ENCODE measurements around the gene HMX3.
A peak's percentile ranks its signal among the peaks of the same experiment; 100 is the strongest.
"Not testable (repeated sequence)": the region's sequence is repeated elsewhere in the genome, so short reads cannot be mapped to it uniquely, and the experiment has no call there.

HMX3 gene

GRCh38 chr10:123149162-123149567 is 13.4 kb downstream of the HMX3 start:
- DNase-seq: no peak

GRCh38 chr10:123149568-123150270 is 13.9 kb downstream of the HMX3 start:
- no peak for DNase-seq

- no peak for DNase-seq
These were observed 14.7 kb downstream of the HMX3 start for GRCh38 chr10:123150271-123150985.

GRCh38 chr10:123150986-123151736 is 15.4 kb downstream of the HMX3 start:
- peak; percentile 67 for DNase-seq

DNA sequence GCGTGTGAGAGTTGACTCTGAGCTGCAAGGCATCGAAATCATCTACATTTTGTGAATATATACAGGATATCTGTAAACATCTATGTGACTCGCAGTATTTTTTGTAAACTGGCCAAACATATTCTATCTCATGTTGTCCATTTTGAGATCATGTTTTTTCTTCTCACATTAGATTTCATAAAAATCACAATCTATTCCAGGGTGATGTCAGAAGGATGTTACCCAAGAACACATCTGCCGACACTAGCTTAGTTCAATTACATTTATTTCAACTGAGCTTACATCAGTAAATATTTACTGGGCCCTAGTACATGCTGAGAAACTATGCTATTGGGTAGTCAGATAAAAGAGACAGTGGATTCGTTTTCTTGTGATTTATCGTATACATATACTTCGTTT is 16.0 kb downstream of the HMX3 start:
- DNase-seq: no peak

DNA sequence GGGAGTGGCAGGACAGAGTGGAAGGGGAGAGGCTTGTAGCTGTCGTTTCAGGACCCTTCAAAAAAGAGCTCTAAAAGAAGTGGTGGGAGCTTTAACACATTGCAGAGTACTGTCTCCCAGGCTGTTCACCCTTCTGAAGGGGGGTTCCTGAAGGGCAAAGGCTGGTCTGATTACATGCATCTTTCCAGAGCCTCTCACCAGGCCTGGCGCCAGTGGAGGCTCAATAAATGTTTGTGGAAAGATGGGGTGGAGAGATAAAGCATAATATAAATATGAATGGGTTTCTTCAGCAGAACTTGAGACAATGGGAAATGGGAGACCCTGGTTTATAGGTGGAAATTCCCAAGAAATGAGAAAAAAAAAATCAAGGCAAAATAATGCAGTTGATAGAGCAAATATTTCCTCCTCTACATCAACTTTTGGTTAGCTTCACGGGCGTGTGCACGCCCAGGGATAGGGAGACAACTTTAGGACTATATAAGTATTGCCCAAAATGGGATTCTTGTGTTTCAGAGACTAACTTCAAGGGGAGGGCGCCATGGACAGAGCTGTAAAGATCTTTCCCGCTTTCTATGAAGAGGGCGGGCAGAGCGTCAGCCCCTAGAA is 17.8 kb downstream of the HMX3 start:
- DNase-seq: no peak

GRCh38 chr10:123154092-123154710 is 18.4 kb downstream of the HMX3 start, which contains the start of gene BUB3:
TSS of gene BUB3 (plus strand) at chr10:123154402. CDS start at chr10:123154918, 516 bp downstream.
- DNase-seq: peak; percentile 97

- DNase-seq: peak; percentile 54
These were observed 19.1 kb downstream of the HMX3 start for GRCh38 chr10:123154711-123155505.

GRCh38 chr10:123156078-123156477 is 20.3 kb downstream of the HMX3 start:
- DNase-seq: no peak

DNA sequence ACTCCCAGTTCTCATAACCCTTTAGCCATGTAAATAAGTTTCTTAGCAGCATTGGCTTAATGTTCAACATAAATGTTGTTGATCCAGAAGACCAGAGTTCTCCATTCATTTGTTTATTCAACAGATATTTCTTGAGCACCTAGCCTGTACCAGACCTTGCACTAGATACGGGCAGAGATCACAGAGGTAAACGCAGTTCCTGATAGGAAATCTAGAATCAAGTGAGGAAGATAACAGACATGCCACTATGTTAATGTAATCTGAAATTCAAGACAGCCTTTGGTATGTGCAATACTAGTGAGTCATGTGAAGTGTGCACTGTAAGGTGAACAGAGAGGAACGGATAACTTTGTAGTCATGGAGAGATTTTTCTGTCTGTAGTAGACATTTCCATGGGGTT is 21.4 kb downstream of the HMX3 start:
- no peak for DNase-seq

DNA sequence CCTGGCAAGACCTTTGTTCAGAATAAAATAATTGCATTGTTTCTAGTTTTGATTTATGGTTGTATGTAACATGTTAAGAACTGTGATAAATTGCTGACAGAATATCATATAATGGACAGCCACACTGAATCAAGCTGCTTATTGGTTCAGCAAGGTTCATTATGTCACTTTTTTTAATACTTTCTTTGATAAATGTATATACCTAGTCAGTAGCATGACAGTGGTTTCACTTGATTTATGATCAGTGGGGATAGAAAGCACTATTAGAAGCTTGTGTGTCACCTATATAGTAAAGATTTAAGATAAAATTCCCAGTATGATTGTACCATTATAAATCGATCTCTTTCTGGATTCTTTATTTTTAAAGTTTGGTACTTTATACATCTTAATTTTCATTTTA is 22.9 kb downstream of the HMX3 start:
- no peak for DNase-seq

GRCh38 chr10:123160311-123160980 is 24.7 kb downstream of the HMX3 start:
- no peak for DNase-seq

GRCh38 chr10:123164319-123164718 is 28.5 kb downstream of the HMX3 start:
- no peak for DNase-seq

- DNase-seq: no peak
These were observed 29.8 kb downstream of the HMX3 start for GRCh38 chr10:123165445-123166072.

DNA sequence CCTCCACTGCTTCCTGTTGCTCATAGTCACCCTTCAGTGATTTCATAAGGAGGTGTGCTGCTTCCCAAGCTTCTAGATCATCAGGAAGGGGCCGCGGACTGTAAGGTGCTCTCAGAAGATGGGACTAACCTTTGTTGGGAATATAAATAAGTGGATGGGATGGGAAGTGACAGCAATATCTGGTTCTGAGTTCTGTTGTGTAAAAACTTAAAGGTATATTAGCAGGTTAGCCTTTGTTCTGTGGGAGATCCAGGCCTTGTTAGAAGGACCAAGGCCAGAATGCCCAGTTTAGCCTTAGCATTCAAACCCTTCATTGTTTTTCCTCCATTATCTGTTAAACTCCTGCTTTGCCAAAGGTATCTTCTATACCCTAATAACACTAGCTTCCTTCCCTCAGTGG is 30.8 kb downstream of the HMX3 start:
- no peak for DNase-seq

DNA sequence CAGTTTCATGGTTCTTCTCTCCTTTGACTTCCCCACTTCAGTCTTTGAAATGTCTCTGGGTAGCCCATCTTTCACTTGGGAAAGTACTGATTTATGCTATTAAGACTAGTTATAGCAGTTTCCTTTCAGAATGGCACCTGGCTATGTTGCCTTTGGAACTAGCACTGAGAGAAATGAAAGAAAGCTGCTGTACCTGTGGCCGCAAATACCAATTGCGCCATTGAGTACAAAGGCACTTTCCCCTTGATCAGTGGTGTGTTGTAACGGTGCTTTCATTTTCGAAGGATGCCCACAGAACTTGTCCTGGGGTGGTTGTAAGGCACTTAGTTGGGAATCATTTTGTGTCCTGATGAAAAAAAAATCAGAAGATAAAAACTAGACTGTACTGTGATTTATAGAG is 35.2 kb downstream of the HMX3 start:
- DNase-seq: no peak

- DNase-seq: not testable (repeated sequence)
These were observed 35.8 kb downstream of the HMX3 start for GRCh38 chr10:123171616-123172015.

DNA sequence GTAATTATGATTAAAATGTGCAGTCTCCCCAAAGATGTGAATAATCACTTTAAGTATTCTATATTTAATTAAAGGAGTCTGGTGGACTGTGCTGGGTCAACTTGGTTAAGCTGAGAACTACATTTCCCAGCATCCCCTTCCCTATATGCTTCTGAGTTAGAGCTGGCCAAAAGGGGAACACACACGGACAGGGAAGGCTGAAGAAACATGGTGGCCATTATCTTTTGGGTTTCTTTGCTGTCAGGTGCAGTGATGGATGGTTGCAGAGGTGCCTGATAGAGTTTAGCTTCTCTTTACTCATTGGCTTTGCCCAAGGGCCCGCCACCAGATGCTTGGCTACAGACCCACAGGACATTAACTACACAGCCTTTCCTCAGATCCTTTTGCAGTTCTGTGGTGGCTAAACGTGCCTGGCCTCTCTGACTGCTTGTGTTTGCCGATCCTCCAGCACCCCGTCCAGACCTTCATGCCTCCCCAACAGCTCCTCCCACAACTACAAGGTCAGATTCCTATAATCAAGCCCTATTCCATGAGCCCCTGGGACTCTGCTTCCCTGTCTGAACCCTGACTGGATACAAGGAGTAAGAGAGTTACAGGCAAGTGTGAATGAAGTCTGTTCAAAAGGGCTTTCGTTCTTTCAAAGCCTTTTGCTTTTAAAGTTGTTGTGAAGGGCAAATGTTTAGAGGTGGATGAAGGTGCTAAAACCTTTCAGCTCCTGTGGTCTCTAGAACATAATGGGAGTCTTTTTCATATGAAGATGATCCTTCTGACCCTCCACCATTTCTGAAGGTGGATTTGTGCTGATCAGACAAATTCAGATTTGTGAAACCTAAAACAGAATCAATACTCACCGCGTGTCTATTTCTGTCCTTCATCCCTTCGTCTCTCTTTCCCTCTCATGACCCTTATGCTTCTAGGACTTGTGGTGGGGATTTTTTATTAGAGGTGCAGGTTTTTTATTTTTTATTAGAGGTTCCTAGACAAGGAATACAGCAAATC is 39.9 kb downstream of the HMX3 start:
- DNase-seq: no peak

DNA sequence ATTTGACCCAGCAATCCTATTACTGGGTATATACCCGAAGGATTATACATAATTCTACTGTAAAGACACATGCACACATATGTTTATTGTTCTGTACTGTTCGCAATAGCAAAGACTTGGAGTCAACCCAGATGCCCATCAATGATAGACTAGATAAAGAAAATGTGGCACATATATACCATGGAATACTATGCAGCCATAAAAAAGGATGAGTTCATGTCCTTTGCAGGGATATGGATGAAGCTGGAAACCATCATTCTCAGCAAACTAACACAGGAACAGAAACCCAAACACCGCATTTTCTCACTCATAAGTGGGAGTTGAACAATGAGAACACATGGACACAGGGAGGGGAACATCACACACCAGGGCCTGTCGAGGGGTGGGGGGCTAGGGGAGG is 42.6 kb downstream of the HMX3 start:
- DNase-seq: not testable (repeated sequence)

Data from RPMI8226 (cell line).